Kidney (tissue), 14 donors: ENCODE results near the gene SAA4. TPM values are rescaled to one million over a fixed set of nuclear protein-coding genes. Genes with fewer than 3 reads are reported as not detected.
"Not testable (repeated sequence)": the region's sequence is repeated elsewhere in the genome, so short reads cannot be mapped to it uniquely, and the experiment has no call there.

Experiments used
- DNase-seq, 5 donors: peaks; one replicate each; pipeline ENCODE4 v3.0.0-alpha.2; 2013 to 2020
- FAIRE-seq: peaks from 2 replicates; lab custom pipeline; 2012; peaks lifted over from hg19 to GRCh38; lab: Jason Lieb, UNC
- H3K27ac ChIP-seq, 2 donors: one replicate each; pipeline ENCODE4 v1.7.0; 2013; ENCODE audit warnings: low read depth in 2 of 2, low read length in 2 of 2, inconsistent platforms in 1 of 2
- H3K27me3 ChIP-seq: one replicate; pipeline ENCODE4 v1.7.1; 2013; ENCODE audit warnings: low read length, inconsistent platforms; ENCODE audit not compliant: control insufficient read depth, insufficient read depth
- H3K36me3 ChIP-seq, 3 donors: one replicate each; pipeline versions ENCODE4 v1.7.0 to v1.7.1; 2013; ENCODE audit warnings: low read length in 3 of 3, control low read depth in 1 of 3, inconsistent platforms in 1 of 3; ENCODE audit not compliant: insufficient read depth in 3 of 3, control insufficient read depth in 2 of 3
- H3K4me1 ChIP-seq, 3 donors: one replicate each; pipeline versions ENCODE4 v1.7.0 to v1.7.1; 2013; ENCODE audit warnings: low read length in 3 of 3, inconsistent platforms in 1 of 3, low read depth in 1 of 3; ENCODE audit not compliant: control insufficient read depth in 2 of 3, insufficient read depth in 2 of 3
- H3K4me3 ChIP-seq, 3 donors: one replicate each; pipeline versions ENCODE4 v1.7.0 to v1.8.1; 2013; ENCODE audit warnings: low read length in 3 of 3, control low read depth in 1 of 3, inconsistent platforms in 1 of 3
- H3K9ac ChIP-seq, 3 donors: one replicate each; pipeline versions ENCODE4 v1.7.0 to v1.7.1; 2013; ENCODE audit warnings: low read length in 3 of 3, control low read depth in 1 of 3, inconsistent platforms in 1 of 3
- H3K9me3 ChIP-seq, 3 donors: one replicate each; pipeline versions ENCODE4 v1.7.0 to v1.7.1; 2013; ENCODE audit warnings: low read length in 3 of 3, control low read depth in 1 of 3, inconsistent platforms in 1 of 3; ENCODE audit not compliant: control insufficient read depth in 2 of 3, insufficient read depth in 1 of 3
- intact Hi-C: fragments of 100-400 bp; cut with DNase I; formaldehyde crosslinking; loops from one replicate; pipeline ENCODE4 v1.11.1; 2022
- polyA plus RNA-seq: library from polyadenylated mRNA; stranded (reverse); fragments of 350-450 nt; fragmentation: Illumina TruSeq; extraction: RNeasy Lipid Tissue Mini Kit (QIAGEN cat#74804); gene quantifications from one replicate; pipeline ENCODE4 v1.2.3, GENCODE V29; 2014; ENCODE audit warnings: low read depth, low replicate concordance; ENCODE audit not compliant: insufficient read depth
- total RNA-seq: library from RNA; stranded (reverse); fragmentation: NEBNext Ultra II Directional; extraction: Animal tissue kit (Norgen Biotek cat#: 25700); gene quantifications from one replicate; pipeline ENCODE4 v1.2.1, GENCODE V29; 2021
- TF ChIP-seq, protein P1 (sequence below): IDR thresholded peaks from 3 replicates; pipeline ENCODE4 v1.5.1; 2012; ENCODE audit warnings: mild to moderate bottlenecking, moderate library complexity, borderline replicate concordance; ENCODE audit not compliant: insufficient read depth; ENCODE audit errors: extremely low read depth
- donor health status: control.
- donor health status: control.
- donor health status: control.
- donor health status: control.
- donor health status: control.
- donor health status: DM: yes; HTN: yes; CAD: no.
- donor health status: Normal renal cell carcinoma (clear cell type).

The SAA4 gene
- total and polyA plus RNA-seq, 2 donors from 2014 or later = 1.3 TPM; not detected in 1

DNA sequence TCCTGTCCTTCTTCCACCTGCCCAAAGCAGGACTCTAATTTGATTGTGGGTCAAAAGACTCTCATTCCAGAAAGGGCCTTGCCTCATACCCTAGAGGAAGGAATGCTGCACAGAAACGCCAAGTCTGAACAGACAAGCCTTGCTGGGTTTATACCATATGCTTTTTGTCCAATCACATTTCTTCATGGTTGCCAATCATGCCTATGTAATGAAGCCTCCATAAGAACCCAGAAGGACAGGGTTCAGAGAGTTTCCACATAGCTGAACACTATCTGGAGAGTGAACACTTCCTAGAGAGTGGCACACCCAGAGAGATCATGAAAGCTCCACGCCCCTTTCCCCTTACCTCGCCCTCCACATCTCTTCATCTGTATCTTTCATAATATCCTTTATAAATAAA, 16.6 kb upstream of the SAA4 start:
- no peak for DNase-seq
- no peaks in the 10 kb centered on the region for H3K9me3 ChIP-seq
- FAIRE-seq = no peak
- H3K27ac ChIP-seq = no peak overlapping the region
- no peak overlapping the region for H3K9ac ChIP-seq
- no peaks in the 10 kb centered on the region for H3K36me3 ChIP-seq
- TF ChIP-seq, protein P1, sequence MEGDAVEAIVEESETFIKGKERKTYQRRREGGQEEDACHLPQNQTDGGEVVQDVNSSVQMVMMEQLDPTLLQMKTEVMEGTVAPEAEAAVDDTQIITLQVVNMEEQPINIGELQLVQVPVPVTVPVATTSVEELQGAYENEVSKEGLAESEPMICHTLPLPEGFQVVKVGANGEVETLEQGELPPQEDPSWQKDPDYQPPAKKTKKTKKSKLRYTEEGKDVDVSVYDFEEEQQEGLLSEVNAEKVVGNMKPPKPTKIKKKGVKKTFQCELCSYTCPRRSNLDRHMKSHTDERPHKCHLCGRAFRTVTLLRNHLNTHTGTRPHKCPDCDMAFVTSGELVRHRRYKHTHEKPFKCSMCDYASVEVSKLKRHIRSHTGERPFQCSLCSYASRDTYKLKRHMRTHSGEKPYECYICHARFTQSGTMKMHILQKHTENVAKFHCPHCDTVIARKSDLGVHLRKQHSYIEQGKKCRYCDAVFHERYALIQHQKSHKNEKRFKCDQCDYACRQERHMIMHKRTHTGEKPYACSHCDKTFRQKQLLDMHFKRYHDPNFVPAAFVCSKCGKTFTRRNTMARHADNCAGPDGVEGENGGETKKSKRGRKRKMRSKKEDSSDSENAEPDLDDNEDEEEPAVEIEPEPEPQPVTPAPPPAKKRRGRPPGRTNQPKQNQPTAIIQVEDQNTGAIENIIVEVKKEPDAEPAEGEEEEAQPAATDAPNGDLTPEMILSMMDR = no peak
- no peaks in the 10 kb centered on the region for H3K4me1 ChIP-seq
- H3K27me3 ChIP-seq = no peaks in the 10 kb centered on the region
- no peak overlapping the region for H3K4me3 ChIP-seq
- intact Hi-C loops = no loop called here

DNA sequence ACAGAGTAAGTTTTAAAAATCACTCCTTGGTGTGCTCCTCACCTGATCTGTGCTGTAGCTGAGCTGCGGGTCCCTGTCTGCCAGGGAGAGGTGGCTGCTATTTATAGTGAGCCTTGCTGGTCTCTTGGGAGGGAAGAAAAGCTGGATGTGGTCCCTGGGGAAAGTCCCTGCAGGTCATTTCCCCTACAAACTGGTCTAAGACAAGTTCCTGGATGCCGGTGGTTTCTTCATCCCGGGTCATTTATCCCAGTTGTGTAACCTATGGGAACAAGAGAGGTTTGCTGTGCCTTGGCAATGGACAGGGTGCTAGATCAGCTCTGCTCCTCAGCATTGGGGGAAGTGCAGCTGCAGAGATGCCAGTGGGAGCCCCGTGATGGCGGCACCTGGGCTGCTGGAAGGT, 12.0 kb upstream of the SAA4 start, which contains the start of gene SAA2:
Gene SAA2 (minus strand): TSS at position 108 of the 400 bp plus-strand sequence. CDS start 657 bp downstream, outside the sequence.
- H3K36me3 ChIP-seq = no peaks in the 10 kb centered on the region
- no peak within 1 kb of the TSS for H3K27ac ChIP-seq
- no peak within 1 kb of the TSS for H3K9ac ChIP-seq
- no peak within 1 kb of the TSS for H3K4me3 ChIP-seq
- FAIRE-seq (no peak), DNase-seq (no peak)
- TF ChIP-seq, protein P1 = no peak
- no peaks in the 10 kb centered on the region for H3K4me1 ChIP-seq
- no peaks in the 10 kb centered on the region for H3K9me3 ChIP-seq
- H3K27me3 ChIP-seq = no peaks in the 10 kb centered on the region
- intact Hi-C loops = no loop called here

DNA sequence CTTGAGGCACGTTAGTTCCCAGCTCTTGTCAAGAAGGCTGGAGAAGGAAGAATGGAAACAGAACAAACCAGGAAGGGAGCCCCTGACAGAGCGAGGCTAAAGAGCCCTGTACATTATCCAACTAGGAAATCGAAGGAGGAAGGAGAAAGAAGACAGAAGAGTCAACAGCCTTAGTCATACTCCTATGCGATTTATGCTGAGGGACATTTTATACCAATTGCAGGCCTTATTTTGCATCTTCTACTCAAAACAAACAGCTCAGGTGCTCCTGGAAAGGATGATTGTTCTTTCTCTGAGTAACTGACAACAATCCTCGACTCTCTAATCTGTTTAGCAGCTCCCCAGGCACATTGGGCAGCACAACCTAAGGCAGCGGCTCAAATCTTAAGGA, 10.6 kb upstream of the SAA4 start:
- H3K36me3 ChIP-seq, intact Hi-C loops, H3K9ac ChIP-seq, H3K27me3 ChIP-seq, H3K9me3 ChIP-seq, DNase-seq, H3K4me3 ChIP-seq, FAIRE-seq, H3K4me1 ChIP-seq, H3K27ac ChIP-seq: not testable (repeated sequence)

DNA sequence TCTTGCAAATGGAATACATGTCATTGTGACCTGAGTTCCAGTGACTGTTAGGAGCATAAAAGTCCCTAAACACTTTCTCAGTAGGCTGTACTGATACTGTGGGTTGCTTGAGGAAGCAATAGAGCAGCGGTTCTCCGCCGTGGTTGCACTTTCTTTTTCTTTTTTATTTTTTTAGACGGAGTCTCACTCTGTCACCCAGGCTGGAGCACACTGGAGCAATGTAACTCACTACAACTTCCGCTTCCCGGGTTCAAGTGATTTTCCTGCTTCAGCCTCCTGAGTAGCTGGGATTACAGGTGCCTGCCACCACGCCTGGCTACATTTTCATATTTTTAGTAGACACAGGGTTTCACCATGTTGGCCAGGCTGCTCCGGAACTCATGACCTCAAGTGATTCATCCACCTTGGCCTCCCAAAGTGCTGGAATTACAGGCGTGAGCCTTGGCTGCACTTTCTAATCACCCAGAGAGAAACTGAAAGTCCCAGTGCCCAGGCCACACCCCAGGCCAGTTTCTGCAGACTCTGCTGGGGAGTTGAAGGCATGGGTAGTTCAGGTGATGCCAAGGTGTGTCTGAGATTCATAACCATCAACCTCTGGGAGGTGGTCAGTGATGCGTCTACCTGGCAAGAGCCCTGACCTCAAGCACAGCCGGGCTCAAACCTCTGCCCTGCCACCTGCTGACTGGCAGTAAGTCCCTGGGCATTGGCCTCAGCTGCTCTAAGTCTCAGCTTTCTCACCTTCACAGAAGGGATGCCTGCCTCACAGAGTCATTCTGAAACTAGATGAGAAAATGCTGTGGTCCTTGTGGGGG, 10.0 kb upstream of the SAA4 start:
- H3K27ac ChIP-seq, H3K4me3 ChIP-seq, H3K9ac ChIP-seq, H3K4me1 ChIP-seq, H3K27me3 ChIP-seq, intact Hi-C loops, H3K36me3 ChIP-seq, DNase-seq, FAIRE-seq, H3K9me3 ChIP-seq: not testable (repeated sequence)
